K562 (cell line): ENCODE results near the gene ADCY5.

Source experiments
- BRCA1 ChIP-seq, 2 experiments: fragments of 450-650 bp in 1 of 2; sonication (generic) in 1 of 2; formaldehyde crosslinking in 1 of 2; IDR thresholded peaks; 2 replicates each; pipeline versions ENCODE4 v1.5.0 to v1.6.1; 2017 to 2020; ENCODE audit warnings: mild to moderate bottlenecking in 1 of 2, missing genetic modification reagents in 1 of 2
- ELF2 ChIP-seq: fragments of 250-450 bp; sonication (Bioruptor Pico); IDR thresholded peaks from 2 replicates; pipeline ENCODE4 v1.5.0; 2021; ENCODE audit warnings: mild to moderate bottlenecking
- EP300 ChIP-seq: IDR thresholded peaks from 2 replicates; pipeline ENCODE4 v1.6.1; 2012; ENCODE audit warnings: low read length, improper control_type of control experiment
- HCFC1 ChIP-seq: IDR thresholded peaks from 2 replicates; pipeline ENCODE4 v1.6.1; 2012; ENCODE audit warnings: low read depth, low read length, improper control_type of control experiment
- KDM2B ChIP-seq: fragments of 250-450 bp; sonication (Bioruptor Pico); IDR thresholded peaks from 2 replicates; pipeline ENCODE4 v1.8.0; 2021; ENCODE audit warnings: mild to moderate bottlenecking, moderate library complexity
- MAX ChIP-seq: sonication (generic); formaldehyde crosslinking; IDR thresholded peaks from 2 replicates; pipeline ENCODE4 v1.9.0; 2022; ENCODE audit warnings: mild to moderate bottlenecking, missing genetic modification reagents
- POLR2A ChIP-seq: fragments of 450-650 bp; conservative IDR thresholded peaks from 2 replicates; pipeline ENCODE4 v1.6.1; 2016
- SMAD3 ChIP-seq: fragments of 450-650 bp; formaldehyde crosslinking; conservative IDR thresholded peaks from 2 replicates; pipeline ENCODE4 v1.4.0; 2020; ENCODE audit warnings: mild to moderate bottlenecking
- SREBF1 ChIP-seq: fragments of 150-350 bp; IDR thresholded peaks from 2 replicates; pipeline ENCODE4 v1.6.1; 2014; ENCODE audit warnings: antibody characterized with exemption, low read depth, low read length, borderline replicate concordance
- SRF ChIP-seq, 2 experiments: fragments of 250-450, 450-650 bp in 1 of 2; sonication (Bioruptor Pico) in 1 of 2; sonication (generic) in 1 of 2; formaldehyde crosslinking; IDR thresholded peaks; 2 replicates each; pipeline versions ENCODE4 v1.5.0 to v1.5.1; 2020 to 2022; ENCODE audit warnings: mild to moderate bottlenecking in 1 of 2, missing genetic modification reagents in 1 of 2
- ZNF24 ChIP-seq: fragments of 450-650 bp; IDR thresholded peaks from 2 replicates; pipeline ENCODE4 v1.6.1; 2016
- ZNF253 ChIP-seq: fragments of 250-450 bp; sonication (Bioruptor Pico); conservative IDR thresholded peaks from 2 replicates; pipeline ENCODE4 v1.6.1; 2021; ENCODE audit warnings: mild to moderate bottlenecking
- ZNF76 ChIP-seq: fragments of 250-450 bp; sonication (Bioruptor Pico); IDR thresholded peaks from 2 replicates; pipeline ENCODE4 v1.4.0; 2020; ENCODE audit warnings: mild to moderate bottlenecking, moderate library complexity, borderline replicate concordance

- TF ChIP-seq SRF (CRISPR knock-in tag; IDR thresholded peaks at IDR 0.05) (no peak), SREBF1 (no peak), ELF2 (CRISPR knock-in tag) (no peak), ZNF24 (no peak), POLR2A (no peak), EP300 (no peak), SMAD3 (CRISPR knock-in tag) (no peak), ZNF76 (CRISPR knock-in tag) (no peak), MAX (no peak), KDM2B (CRISPR knock-in tag) (no peak), BRCA1 (IDR thresholded peaks at IDR 0.05) (no peak), BRCA1 (CRISPR knock-in tag; IDR thresholded peaks at IDR 0.05) (no peak), HCFC1 (no peak), ZNF253 (CRISPR knock-in tag) (no peak)
Observed at GRCh38 chr3:123404391-123404790, 44.5 kb downstream of the ADCY5 start.
